ENCODE measurements around the gene NUMB.

The NUMB gene

GRCh38 chr14:73264080-73264884 lies 194.1 kb downstream of the NUMB start:
- Histone ChIP-seq H3K9ac (ENCODE audit: low read length) (no peak overlapping the region), H3K18ac (ENCODE audit: low read length) (no peak overlapping the region), H3K4me3 (ENCODE audit: low read depth, low read length) (no peak overlapping the region), H3K79me1 (ENCODE audit: low read length) (no peaks in the 10 kb centered on the region), H2BK12ac (ENCODE audit: low read length) (no peak overlapping the region), H2BK120ac (ENCODE audit: insufficient read depth, low read length, poor library complexity) (no peak overlapping the region), H3K36me3 (ENCODE audit: control insufficient read depth in 1 of 2, insufficient read depth in 2 of 2, low read length in 2 of 2) (no peaks in the 10 kb centered on the region), H2AFZ (ENCODE audit: insufficient read depth, low read length, poor library complexity) (no peak overlapping the region), H3K27me3 (ENCODE audit: insufficient read depth, low read length) (no peaks in the 10 kb centered on the region), H2AK5ac (ENCODE audit: low read length) (no peak overlapping the region), H3K4ac (ENCODE audit: low read depth, low read length) (no peak overlapping the region), H4K12ac (ENCODE audit: low read depth, low read length) (no peak overlapping the region), H3K79me2 (ENCODE audit: control insufficient read depth, insufficient read depth, low read length, poor library complexity) (no peaks in the 10 kb centered on the region), H2BK5ac (ENCODE audit: low read depth, low read length, poor library complexity) (no peak overlapping the region), H3K9me3 (ENCODE audit: insufficient read depth, low read depth, low read length) (no peaks in the 10 kb centered on the region), H3K4me1 (ENCODE audit: control insufficient read depth in 1 of 2, insufficient read depth in 2 of 2, low read length in 2 of 2) (no peaks in the 10 kb centered on the region), H3K27ac (ENCODE audit: low read depth, low read length) (no peak overlapping the region), H3K14ac (ENCODE audit: low read length) (no peak overlapping the region), H3K4me2 (ENCODE audit: low read length) (no peak overlapping the region), H4K8ac (ENCODE audit: low read depth, low read length) (no peak overlapping the region), H3K23ac (ENCODE audit: low read length) (no peak overlapping the region), H4K91ac (ENCODE audit: low read depth, low read length) (no peak overlapping the region)
- WGBS (ENCODE audit: extremely low coverage, insufficient coverage, insufficient read length): no CpG with 5 or more reads among the region's 23 CpGs
- no peak for DNase-seq

- Histone ChIP-seq H3K14ac (ENCODE audit: low read length) (no peak overlapping the region), H3K4ac (ENCODE audit: low read depth, low read length) (no peak overlapping the region), H2AK5ac (ENCODE audit: low read length) (no peak overlapping the region), H3K27ac (ENCODE audit: low read depth, low read length) (no peak overlapping the region), H3K27me3 (ENCODE audit: insufficient read depth, low read length) (no peaks in the 10 kb centered on the region), H3K18ac (ENCODE audit: low read length) (no peak overlapping the region), H2BK120ac (ENCODE audit: insufficient read depth, low read length, poor library complexity) (no peak overlapping the region), H3K9ac (ENCODE audit: low read length) (no peak overlapping the region), H2AFZ (ENCODE audit: insufficient read depth, low read length, poor library complexity) (no peak overlapping the region), H2BK5ac (ENCODE audit: low read depth, low read length, poor library complexity) (no peak overlapping the region), H3K36me3 (ENCODE audit: control insufficient read depth in 1 of 2, insufficient read depth in 2 of 2, low read length in 2 of 2) (no peaks in the 10 kb centered on the region), H4K91ac (ENCODE audit: low read depth, low read length) (no peak overlapping the region), H3K4me1 (ENCODE audit: control insufficient read depth in 1 of 2, insufficient read depth in 2 of 2, low read length in 2 of 2) (no peaks in the 10 kb centered on the region), H3K79me2 (ENCODE audit: control insufficient read depth, insufficient read depth, low read length, poor library complexity) (no peaks in the 10 kb centered on the region), H4K12ac (ENCODE audit: low read depth, low read length) (no peak overlapping the region), H3K9me3 (ENCODE audit: insufficient read depth, low read depth, low read length) (no peaks in the 10 kb centered on the region), H3K79me1 (ENCODE audit: low read length) (no peaks in the 10 kb centered on the region), H3K4me3 (ENCODE audit: low read depth, low read length) (no peak overlapping the region), H3K23ac (ENCODE audit: low read length) (no peak overlapping the region), H2BK12ac (ENCODE audit: low read length) (no peak overlapping the region), H4K8ac (ENCODE audit: low read depth, low read length) (no peak overlapping the region), H3K4me2 (ENCODE audit: low read length) (no peak overlapping the region)
- WGBS (ENCODE audit: extremely low coverage, insufficient coverage, insufficient read length): no CpG with 5 or more reads among the region's 7 CpGs
- no peak for DNase-seq
These were observed 194.7 kb downstream of the NUMB start for GRCh38 chr14:73263606-73264005.

- no CpG with 5 or more reads among the region's 20 CpGs for WGBS (ENCODE audit: extremely low coverage, insufficient coverage, insufficient read length)
- Histone ChIP-seq H2BK5ac (ENCODE audit: low read depth, low read length, poor library complexity) (no peak overlapping the region), H3K27ac (ENCODE audit: low read depth, low read length) (no peak overlapping the region), H3K79me1 (ENCODE audit: low read length) (no peaks in the 10 kb centered on the region), H3K23ac (ENCODE audit: low read length) (no peak overlapping the region), H2BK120ac (ENCODE audit: insufficient read depth, low read length, poor library complexity) (no peak overlapping the region), H3K79me2 (ENCODE audit: control insufficient read depth, insufficient read depth, low read length, poor library complexity) (no peaks in the 10 kb centered on the region), H3K4ac (ENCODE audit: low read depth, low read length) (no peak overlapping the region), H4K91ac (ENCODE audit: low read depth, low read length) (no peak overlapping the region), H3K4me2 (ENCODE audit: low read length) (no peak overlapping the region), H3K9ac (ENCODE audit: low read length) (no peak overlapping the region), H3K27me3 (ENCODE audit: insufficient read depth, low read length) (no peaks in the 10 kb centered on the region), H3K36me3 (ENCODE audit: control insufficient read depth in 1 of 2, insufficient read depth in 2 of 2, low read length in 2 of 2) (no peaks in the 10 kb centered on the region), H3K4me1 (ENCODE audit: control insufficient read depth in 1 of 2, insufficient read depth in 2 of 2, low read length in 2 of 2) (no peaks in the 10 kb centered on the region), H3K9me3 (ENCODE audit: insufficient read depth, low read depth, low read length) (no peaks in the 10 kb centered on the region), H2AK5ac (ENCODE audit: low read length) (no peak overlapping the region), H3K4me3 (ENCODE audit: low read depth, low read length) (no peak overlapping the region), H2BK12ac (ENCODE audit: low read length) (no peak overlapping the region), H3K18ac (ENCODE audit: low read length) (no peak overlapping the region), H4K12ac (ENCODE audit: low read depth, low read length) (no peak overlapping the region), H4K8ac (ENCODE audit: low read depth, low read length) (no peak overlapping the region), H3K14ac (ENCODE audit: low read length) (no peak overlapping the region), H2AFZ (ENCODE audit: insufficient read depth, low read length, poor library complexity) (no peak overlapping the region)
- DNase-seq: no peak
These were observed 195.7 kb downstream of the NUMB start for GRCh38 chr14:73262427-73263183.

- Histone ChIP-seq H3K36me3 (ENCODE audit: control insufficient read depth in 1 of 2, insufficient read depth in 2 of 2, low read length in 2 of 2) (no peaks in the 10 kb centered on the region), H3K27ac (ENCODE audit: low read depth, low read length) (no peak overlapping the region), H3K4ac (ENCODE audit: low read depth, low read length) (no peak overlapping the region), H4K8ac (ENCODE audit: low read depth, low read length) (no peak overlapping the region), H3K18ac (ENCODE audit: low read length) (no peak overlapping the region), H3K4me1 (ENCODE audit: control insufficient read depth in 1 of 2, insufficient read depth in 2 of 2, low read length in 2 of 2) (no peaks in the 10 kb centered on the region), H4K12ac (ENCODE audit: low read depth, low read length) (no peak overlapping the region), H4K91ac (ENCODE audit: low read depth, low read length) (no peak overlapping the region), H2AFZ (ENCODE audit: insufficient read depth, low read length, poor library complexity) (no peak overlapping the region), H2BK120ac (ENCODE audit: insufficient read depth, low read length, poor library complexity) (no peak overlapping the region), H3K14ac (ENCODE audit: low read length) (no peak overlapping the region), H3K9ac (ENCODE audit: low read length) (no peak overlapping the region), H3K27me3 (ENCODE audit: insufficient read depth, low read length) (no peaks in the 10 kb centered on the region), H2BK5ac (ENCODE audit: low read depth, low read length, poor library complexity) (no peak overlapping the region), H2BK12ac (ENCODE audit: low read length) (no peak overlapping the region), H3K9me3 (ENCODE audit: insufficient read depth, low read depth, low read length) (no peaks in the 10 kb centered on the region), H3K79me2 (ENCODE audit: control insufficient read depth, insufficient read depth, low read length, poor library complexity) (no peaks in the 10 kb centered on the region), H3K79me1 (ENCODE audit: low read length) (no peaks in the 10 kb centered on the region), H3K4me2 (ENCODE audit: low read length) (no peak overlapping the region), H2AK5ac (ENCODE audit: low read length) (no peak overlapping the region), H3K23ac (ENCODE audit: low read length) (no peak overlapping the region), H3K4me3 (ENCODE audit: low read depth, low read length) (no peak overlapping the region)
- DNase-seq: no peak
- WGBS (ENCODE audit: extremely low coverage, insufficient coverage, insufficient read length): no CpG with 5 or more reads among the region's 15 CpGs
These were observed 196.6 kb downstream of the NUMB start for GRCh38 chr14:73261520-73262426.
